Measurements from ENCODE around the gene DGAT2L6. TPM values are rescaled to one million over a fixed set of nuclear protein-coding genes. Genes with fewer than 3 reads are reported as not detected.

The DGAT2L6 gene
- total RNA-seq, 1 experiment from 2014 or later, result not detected

DNA sequence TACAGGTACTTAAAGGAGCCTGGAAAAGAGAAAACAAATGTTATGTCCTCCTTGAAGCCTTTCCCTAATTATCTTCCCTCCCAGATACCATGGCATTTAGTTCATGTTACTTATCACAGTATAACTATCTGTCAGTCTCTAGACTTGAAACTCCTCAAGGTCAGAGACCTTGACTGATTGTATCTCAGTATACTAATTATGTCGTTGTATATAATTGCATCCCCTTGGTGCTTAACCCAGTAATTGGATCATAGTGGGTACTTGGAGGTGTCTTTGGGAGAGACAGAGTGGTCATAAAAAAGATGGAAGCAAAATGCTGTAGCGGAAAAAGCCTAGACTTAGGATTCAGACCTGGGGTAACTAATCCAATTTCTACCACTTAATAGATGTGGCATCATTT is 35.9 kb upstream of the DGAT2L6 start:
- CTCF ChIA-PET, result no interaction called here
- Mint-ChIP-seq H3K27me3 (ENCODE audit: insufficient read depth, unreplicated experiment) (no peaks in the 10 kb centered on the region), H3K36me3 (ENCODE audit: insufficient read depth, unreplicated experiment) (peaks cover 32% of the 10 kb centered on the region), H3K4me1 (ENCODE audit: low read depth, unreplicated experiment) (no peaks in the 10 kb centered on the region), H3K4me3 (ENCODE audit: unreplicated experiment) (no peak overlapping the region), H3K9me3 (ENCODE audit: unreplicated experiment) (no peaks in the 10 kb centered on the region), H3K27ac (ENCODE audit: unreplicated experiment) (no peak overlapping the region)
- Histone ChIP-seq H3K4me3 (ENCODE audit: low read depth, low read length) (no peak overlapping the region), H3K36me3 (ENCODE audit: control insufficient read depth, insufficient read depth, low read length) (no peaks in the 10 kb centered on the region), H3K4me1 (no peaks in the 10 kb centered on the region), H3K9me3 (no peaks in the 10 kb centered on the region), H3K27me3 (replicated peaks; ENCODE audit: control insufficient read depth, insufficient read depth, low read length) (no peaks in the 10 kb centered on the region)
- intact Hi-C loops (cut with micrococcal nuclease; ENCODE audit: unreplicated experiment), result no loop called here
- DNase-seq, result no peak
- TF ChIP-seq, protein P1, sequence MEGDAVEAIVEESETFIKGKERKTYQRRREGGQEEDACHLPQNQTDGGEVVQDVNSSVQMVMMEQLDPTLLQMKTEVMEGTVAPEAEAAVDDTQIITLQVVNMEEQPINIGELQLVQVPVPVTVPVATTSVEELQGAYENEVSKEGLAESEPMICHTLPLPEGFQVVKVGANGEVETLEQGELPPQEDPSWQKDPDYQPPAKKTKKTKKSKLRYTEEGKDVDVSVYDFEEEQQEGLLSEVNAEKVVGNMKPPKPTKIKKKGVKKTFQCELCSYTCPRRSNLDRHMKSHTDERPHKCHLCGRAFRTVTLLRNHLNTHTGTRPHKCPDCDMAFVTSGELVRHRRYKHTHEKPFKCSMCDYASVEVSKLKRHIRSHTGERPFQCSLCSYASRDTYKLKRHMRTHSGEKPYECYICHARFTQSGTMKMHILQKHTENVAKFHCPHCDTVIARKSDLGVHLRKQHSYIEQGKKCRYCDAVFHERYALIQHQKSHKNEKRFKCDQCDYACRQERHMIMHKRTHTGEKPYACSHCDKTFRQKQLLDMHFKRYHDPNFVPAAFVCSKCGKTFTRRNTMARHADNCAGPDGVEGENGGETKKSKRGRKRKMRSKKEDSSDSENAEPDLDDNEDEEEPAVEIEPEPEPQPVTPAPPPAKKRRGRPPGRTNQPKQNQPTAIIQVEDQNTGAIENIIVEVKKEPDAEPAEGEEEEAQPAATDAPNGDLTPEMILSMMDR (IDR thresholded peaks at IDR 0.05; ENCODE audit: insufficient read depth in 1 of 2, low read depth in 1 of 2, low read length in 1 of 2, severe bottlenecking in 1 of 2, unreplicated experiment in 1 of 2), result no peak
- POLR2A ChIA-PET, result no interaction called here
- no TSS peak for BruUV-seq (replicated peaks)

DNA sequence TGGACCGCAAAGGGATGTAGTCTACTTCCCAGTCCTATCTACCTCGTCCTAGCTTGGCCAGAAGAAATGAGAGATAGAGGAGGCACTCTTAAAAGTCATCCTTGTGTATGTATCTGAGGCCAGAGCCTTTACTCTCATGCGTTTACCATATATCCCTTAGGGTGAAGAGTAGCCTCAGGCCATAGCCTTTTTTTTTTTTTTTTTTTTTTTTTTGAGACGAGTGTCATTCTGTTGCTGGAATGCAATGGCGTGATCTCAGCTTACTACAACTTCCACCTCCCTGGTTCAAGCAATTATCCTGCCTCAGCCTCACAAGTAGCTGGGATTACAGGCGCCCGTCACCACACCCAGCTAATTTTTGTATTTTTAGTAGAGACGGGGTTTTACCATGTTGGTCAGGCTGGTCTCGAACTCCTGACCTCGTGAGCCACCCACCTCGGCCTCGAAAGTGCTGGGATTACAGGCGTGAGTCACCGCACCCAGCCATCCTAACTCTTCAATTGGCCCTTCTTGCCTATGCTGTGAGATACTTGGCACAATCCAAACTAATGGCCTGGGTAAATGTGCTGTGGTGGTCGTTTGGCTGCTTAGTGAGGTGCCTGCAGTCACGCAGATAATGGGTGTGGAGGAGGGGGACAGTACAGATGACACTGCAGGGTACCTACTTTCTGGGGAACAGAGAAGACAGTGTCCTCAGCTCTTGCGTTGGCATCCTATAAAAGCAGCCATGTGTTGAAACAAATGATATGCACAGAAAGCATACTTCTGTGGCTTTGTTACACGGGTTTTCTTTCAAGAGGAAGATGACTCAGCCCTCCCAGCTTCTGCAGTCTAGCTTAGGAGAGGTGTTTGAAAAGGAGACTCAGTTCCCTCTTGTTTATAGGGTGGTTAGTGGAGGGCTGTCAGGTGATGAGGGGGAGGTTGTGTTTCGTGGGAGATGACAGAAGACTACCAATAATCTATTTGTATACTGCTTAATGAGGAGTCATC is 10.4 kb upstream of the DGAT2L6 start:
- Mint-ChIP-seq H3K36me3 (ENCODE audit: insufficient read depth, unreplicated experiment) (peaks cover 24% of the 10 kb centered on the region), H3K27me3 (ENCODE audit: insufficient read depth, unreplicated experiment) (no peaks in the 10 kb centered on the region), H3K9me3 (ENCODE audit: unreplicated experiment) (no peaks in the 10 kb centered on the region), H3K4me1 (ENCODE audit: low read depth, unreplicated experiment) (no peaks in the 10 kb centered on the region), H3K27ac (ENCODE audit: unreplicated experiment) (no peak overlapping the region), H3K4me3 (ENCODE audit: unreplicated experiment) (no peak overlapping the region)
- ChIA-PET POLR2A (no interaction called here), CTCF (interaction anchor here (0.6 kb wide), 1 partner anchor 33 kb away, joined by 3 read pairs; no protein-coding TSS in a partner anchor)
- intact Hi-C loops (cut with micrococcal nuclease; ENCODE audit: unreplicated experiment), result no loop called here
- no peaks in the 10 kb centered on the region for H3K36me3 ChIP-seq (ENCODE audit: control insufficient read depth, insufficient read depth, low read length)
- BruUV-seq (replicated peaks), result no TSS peak
- H3K4me3 ChIP-seq (ENCODE audit: low read depth, low read length), result no peak overlapping the region
- H3K4me1 ChIP-seq, result peaks cover 14% of the 10 kb centered on the region
- H3K9me3 ChIP-seq, result no peaks in the 10 kb centered on the region
- no peak for DNase-seq
- no peaks in the 10 kb centered on the region for H3K27me3 ChIP-seq (replicated peaks; ENCODE audit: control insufficient read depth, insufficient read depth, low read length)
- TF ChIP-seq, protein P1 (IDR thresholded peaks at IDR 0.05; ENCODE audit: insufficient read depth in 1 of 2, low read depth in 1 of 2, low read length in 1 of 2, severe bottlenecking in 1 of 2, unreplicated experiment in 1 of 2), result no peak

DNA sequence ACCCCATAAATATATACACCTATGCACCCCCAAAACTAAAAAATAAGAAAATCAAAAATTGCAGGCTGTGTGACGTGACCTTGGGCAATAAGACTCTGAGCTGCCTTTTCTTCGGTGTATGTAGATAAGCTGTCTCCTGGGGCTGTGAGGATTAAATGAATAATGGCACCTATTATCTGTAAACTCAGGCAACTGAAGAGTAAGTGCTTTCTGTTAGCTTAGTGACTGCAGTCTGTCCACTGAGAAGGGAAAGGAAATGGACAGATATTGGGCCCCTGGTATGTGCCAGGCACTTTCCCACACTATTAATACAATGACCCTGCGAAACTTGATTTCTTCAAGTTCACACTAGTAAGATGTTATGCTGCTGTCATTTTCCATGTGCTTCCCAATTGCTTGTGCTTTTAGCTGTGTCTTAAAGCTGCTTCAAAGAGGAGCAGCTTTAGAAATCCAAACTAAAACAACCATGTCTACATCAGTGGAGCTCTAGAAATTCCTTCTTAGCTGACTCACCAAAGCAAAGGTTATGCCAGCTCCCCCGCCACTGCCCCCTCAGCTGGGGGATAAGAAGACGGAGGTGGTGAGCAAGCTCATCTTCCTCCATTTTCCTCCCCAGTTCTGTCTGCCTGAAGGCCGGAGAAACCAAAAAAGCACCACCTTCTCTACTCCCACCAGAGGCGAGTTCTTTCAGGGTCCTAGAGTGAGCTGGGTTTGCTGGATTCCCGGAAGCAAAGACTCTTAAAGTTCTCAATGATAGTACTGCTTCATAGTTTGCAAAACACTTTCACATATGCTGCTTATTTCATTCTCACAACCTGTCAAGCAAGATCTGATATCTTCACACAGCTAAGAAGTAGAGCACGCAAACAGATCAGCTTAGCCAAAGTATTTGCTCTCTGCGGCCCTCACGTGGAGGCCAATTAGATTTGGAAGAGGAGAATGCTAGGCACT is 8.8 kb upstream of the DGAT2L6 start:
- CTCF ChIA-PET, result interaction anchor here (0.8 to 1.5 kb wide), 2 partner anchors 35 to 94 kb away, joined by 5 to 9 read pairs; partner anchors contain the start of gene IGBP1
- Histone ChIP-seq H3K27me3 (replicated peaks; ENCODE audit: control insufficient read depth, insufficient read depth, low read length) (no peaks in the 10 kb centered on the region), H3K9me3 (no peaks in the 10 kb centered on the region), H3K4me1 (peaks cover 14% of the 10 kb centered on the region), H3K36me3 (ENCODE audit: control insufficient read depth, insufficient read depth, low read length) (no peaks in the 10 kb centered on the region), H3K4me3 (ENCODE audit: low read depth, low read length) (no peak overlapping the region)
- TF ChIP-seq, protein P1 (IDR thresholded peaks at IDR 0.05; ENCODE audit: insufficient read depth in 1 of 2, low read depth in 1 of 2, low read length in 1 of 2, severe bottlenecking in 1 of 2, unreplicated experiment in 1 of 2), result no peak
- intact Hi-C loops (cut with micrococcal nuclease; ENCODE audit: unreplicated experiment), result no loop called here
- Mint-ChIP-seq H3K36me3 (ENCODE audit: insufficient read depth, unreplicated experiment) (peaks cover 24% of the 10 kb centered on the region), H3K27me3 (ENCODE audit: insufficient read depth, unreplicated experiment) (no peaks in the 10 kb centered on the region), H3K9me3 (ENCODE audit: unreplicated experiment) (no peaks in the 10 kb centered on the region), H3K4me3 (ENCODE audit: unreplicated experiment) (peak overlapping the region; percentile 61), H3K4me1 (ENCODE audit: low read depth, unreplicated experiment) (no peaks in the 10 kb centered on the region), H3K27ac (ENCODE audit: unreplicated experiment) (peak overlapping the region; percentile 82)
- BruUV-seq (replicated peaks), result no TSS peak
- peak; percentile 25 to 29 for DNase-seq
- POLR2A ChIA-PET, result interaction anchor here (1.5 kb wide), 1 partner anchor 35 kb away, joined by 19 read pairs; the partner anchor contains the start of gene IGBP1

Measured in Caco-2 (cell line).